ENCODE results near the gene RGS11.

Gene RGS11

DNA sequence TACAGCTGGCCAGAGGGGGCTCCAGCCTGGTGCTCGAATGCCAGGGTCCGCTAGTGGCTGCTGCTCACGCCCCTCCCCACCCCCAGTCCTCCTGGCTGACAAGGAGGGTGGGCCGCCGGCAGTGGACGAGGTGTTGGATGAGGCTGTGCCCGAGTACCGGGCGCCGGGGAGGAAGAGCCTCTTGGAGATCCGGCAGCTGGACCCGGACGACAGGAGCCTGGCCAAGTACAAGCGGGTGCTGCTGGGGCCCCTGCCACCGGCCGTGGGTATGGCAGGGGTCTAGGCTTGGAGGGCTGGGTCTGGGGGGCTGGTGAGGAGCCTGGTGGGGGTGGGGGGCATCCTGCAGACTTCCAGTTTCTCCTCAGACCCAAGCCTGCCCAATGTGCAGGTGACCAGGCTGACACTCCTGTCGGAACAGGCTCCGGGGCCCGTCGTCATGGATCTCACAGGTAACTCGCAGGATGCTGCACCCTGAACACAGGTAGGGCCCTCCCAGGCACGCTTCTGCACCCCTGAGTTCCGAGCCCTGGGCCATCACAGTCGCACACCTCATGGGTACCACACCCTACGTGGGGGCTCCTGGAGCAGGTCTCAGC is 6.0 kb upstream of the RGS11 start:
- TF ChIP-seq CTCF (IDR thresholded peaks at IDR 0.05; ENCODE audit: borderline replicate concordance, control extremely low read depth, extremely low read depth, insufficient read depth, missing control alignments) = no peak
- no peak for DNase-seq (ENCODE audit: low spot score)
- in situ Hi-C loops (cut with MboI; ENCODE audit: low sequenced_read_pairs, unreplicated experiment) = no loop called here

DNA sequence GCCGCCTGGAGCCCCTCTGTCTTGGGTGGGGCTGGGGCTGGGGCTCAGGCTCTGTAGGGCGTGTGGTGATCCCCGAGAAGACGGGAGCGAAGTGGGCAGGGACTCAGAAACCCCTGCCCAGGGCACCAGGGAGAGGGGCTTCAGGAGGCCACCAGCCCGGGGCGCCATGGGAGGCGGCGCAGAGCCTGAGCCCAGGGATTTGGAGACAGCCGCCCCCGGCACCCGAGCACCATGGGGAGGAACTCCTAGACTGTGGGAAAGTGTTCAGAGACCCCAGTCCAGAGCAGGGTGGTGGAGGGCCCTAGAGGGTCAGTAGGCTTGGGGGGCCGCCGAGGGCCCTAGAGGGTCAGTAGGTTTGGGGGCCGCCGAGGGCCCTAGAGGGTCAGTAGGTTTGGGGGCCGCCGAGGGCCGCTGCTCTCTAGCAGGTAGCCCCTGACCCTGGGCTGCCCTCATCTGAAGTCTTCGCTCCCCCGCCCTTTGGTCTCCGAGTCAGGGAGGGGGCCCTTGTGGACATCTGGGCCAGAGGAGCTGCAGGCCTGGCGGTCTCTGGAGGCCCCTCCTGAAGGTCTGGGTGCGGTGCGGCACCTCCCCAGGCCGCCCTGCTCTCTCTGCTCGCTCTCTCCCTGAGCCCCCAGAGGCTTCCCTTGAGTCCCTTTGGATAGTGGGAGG is 5.4 kb upstream of the RGS11 start:
- no peak for DNase-seq (ENCODE audit: low spot score)
- no peak for TF ChIP-seq CTCF (IDR thresholded peaks at IDR 0.05; ENCODE audit: borderline replicate concordance, control extremely low read depth, extremely low read depth, insufficient read depth, missing control alignments)
- in situ Hi-C loops (cut with MboI; ENCODE audit: low sequenced_read_pairs, unreplicated experiment) = no loop called here

DNA sequence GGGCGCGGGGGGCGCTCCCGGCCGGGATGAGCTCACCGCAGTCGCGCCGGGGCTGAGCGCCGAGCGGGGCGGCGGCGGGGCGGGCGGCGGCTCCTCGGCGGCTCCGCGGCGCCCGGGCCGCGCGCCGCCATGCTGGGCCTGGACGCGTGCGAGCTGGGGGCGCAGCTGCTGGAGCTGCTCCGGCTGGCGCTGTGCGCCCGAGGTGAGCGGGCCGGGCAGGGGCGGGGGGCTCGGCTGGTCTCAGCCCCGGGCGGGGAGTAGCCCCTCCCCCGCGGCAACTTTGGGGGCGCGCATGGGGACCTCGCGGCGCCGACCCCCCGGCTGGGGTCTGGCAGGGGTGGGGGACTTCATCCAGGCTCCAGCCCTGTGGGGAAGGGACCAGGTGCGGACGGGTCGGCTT is 4.8 kb upstream of the RGS11 start, which contains the start of gene ARHGDIG:
Gene ARHGDIG, plus strand, starts transcription at position 40 of the 400 bp plus-strand sequence. Its CDS starts 90 bp downstream, at position 130.
- in situ Hi-C loops (cut with MboI; ENCODE audit: low sequenced_read_pairs, unreplicated experiment) = no loop called here
- no peak for DNase-seq (ENCODE audit: low spot score)
- TF ChIP-seq CTCF (IDR thresholded peaks at IDR 0.05; ENCODE audit: borderline replicate concordance, control extremely low read depth, extremely low read depth, insufficient read depth, missing control alignments) = no peak

- no peak for DNase-seq (ENCODE audit: low spot score)
- TF ChIP-seq CTCF (IDR thresholded peaks at IDR 0.05; ENCODE audit: borderline replicate concordance, control extremely low read depth, extremely low read depth, insufficient read depth, missing control alignments) = no peak
- in situ Hi-C loops (cut with MboI; ENCODE audit: low sequenced_read_pairs, unreplicated experiment) = no loop called here
Measured at GRCh38 chr16:280005-280460, 4.3 kb upstream of the RGS11 start.

DNA sequence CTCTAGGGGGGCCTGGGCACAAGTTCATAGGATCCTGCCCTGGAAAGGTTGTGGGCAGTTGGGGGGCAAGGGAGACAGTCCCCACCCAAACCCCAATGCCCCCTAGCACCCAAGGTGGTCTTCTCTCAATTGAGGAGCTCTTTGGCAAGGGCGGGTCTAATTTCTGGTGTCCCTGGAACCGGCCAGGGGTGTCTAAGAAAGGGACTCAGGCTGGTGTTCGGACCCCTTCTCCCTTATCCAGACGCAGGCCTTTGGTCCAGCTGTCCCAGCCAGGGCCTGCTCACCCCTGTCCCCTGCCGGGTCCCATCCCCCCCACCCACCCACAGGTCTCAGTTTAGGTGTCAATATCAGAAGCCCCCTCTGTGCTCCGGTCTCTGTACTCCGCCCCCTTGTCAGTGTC is 3.8 kb upstream of the RGS11 start:
- in situ Hi-C loops (cut with MboI; ENCODE audit: low sequenced_read_pairs, unreplicated experiment) = no loop called here
- DNase-seq (ENCODE audit: low spot score) = no peak
- TF ChIP-seq CTCF (IDR thresholded peaks at IDR 0.05; ENCODE audit: borderline replicate concordance, control extremely low read depth, extremely low read depth, insufficient read depth, missing control alignments) = no peak

GRCh38 chr16:278863-279366 is 3.2 kb upstream of the RGS11 start:
- peak; percentile 73 for DNase-seq (ENCODE audit: low spot score)
- TF ChIP-seq CTCF (IDR thresholded peaks at IDR 0.05; ENCODE audit: borderline replicate concordance, control extremely low read depth, extremely low read depth, insufficient read depth, missing control alignments) = no peak
- in situ Hi-C loops (cut with MboI; ENCODE audit: low sequenced_read_pairs, unreplicated experiment) = no loop called here
